Right lobe of liver (tissue), 4 donors: Measurements from ENCODE around the gene ENO2.

Experiments
- POLR2A ChIP-seq: fragments of 450-650 bp; IDR thresholded peaks from one replicate; pipeline ENCODE4 v1.6.1; 2017; ENCODE audit warnings: antibody characterized with exemption, mild to moderate bottlenecking
- TF ChIP-seq, protein P1 (sequence below), 4 donors: fragments of 200-600 bp in 3 of 4; fragments of 450-650 bp in 1 of 4; IDR thresholded peaks; one replicate each; pipeline versions ENCODE4 v1.5.1 to v1.8.0; 2016 to 2022; ENCODE audit warnings: antibody characterized with exemption in 4 of 4, mild to moderate bottlenecking in 2 of 4
- donor health status: DM: no; HTN: no; CAD: no.
- donor health status: DM: no; HTN: no; CAD: no.
- donor health status: DM: no; HTN: yes; CAD: no.

DNA sequence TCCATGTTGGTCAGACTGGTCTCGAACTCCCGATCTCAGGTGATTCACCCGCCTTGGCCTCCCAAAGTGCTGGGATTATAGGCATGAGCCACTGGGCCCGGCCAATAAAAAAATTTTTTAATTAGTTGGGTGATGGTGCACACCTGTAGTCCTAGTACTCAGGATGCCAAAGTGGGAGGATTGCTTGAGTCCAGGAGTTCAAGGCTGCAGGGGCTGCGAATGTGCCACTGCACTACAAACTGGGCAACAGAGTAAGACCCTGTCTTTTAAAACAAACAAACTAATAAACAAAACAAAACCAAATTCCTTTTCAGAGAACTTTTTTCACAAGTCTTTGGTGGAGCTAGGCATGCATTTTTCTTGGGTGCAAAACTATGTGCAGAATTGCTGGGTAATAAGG lies 31.1 kb upstream of the ENO2 start:
- TF ChIP-seq, protein P1, sequence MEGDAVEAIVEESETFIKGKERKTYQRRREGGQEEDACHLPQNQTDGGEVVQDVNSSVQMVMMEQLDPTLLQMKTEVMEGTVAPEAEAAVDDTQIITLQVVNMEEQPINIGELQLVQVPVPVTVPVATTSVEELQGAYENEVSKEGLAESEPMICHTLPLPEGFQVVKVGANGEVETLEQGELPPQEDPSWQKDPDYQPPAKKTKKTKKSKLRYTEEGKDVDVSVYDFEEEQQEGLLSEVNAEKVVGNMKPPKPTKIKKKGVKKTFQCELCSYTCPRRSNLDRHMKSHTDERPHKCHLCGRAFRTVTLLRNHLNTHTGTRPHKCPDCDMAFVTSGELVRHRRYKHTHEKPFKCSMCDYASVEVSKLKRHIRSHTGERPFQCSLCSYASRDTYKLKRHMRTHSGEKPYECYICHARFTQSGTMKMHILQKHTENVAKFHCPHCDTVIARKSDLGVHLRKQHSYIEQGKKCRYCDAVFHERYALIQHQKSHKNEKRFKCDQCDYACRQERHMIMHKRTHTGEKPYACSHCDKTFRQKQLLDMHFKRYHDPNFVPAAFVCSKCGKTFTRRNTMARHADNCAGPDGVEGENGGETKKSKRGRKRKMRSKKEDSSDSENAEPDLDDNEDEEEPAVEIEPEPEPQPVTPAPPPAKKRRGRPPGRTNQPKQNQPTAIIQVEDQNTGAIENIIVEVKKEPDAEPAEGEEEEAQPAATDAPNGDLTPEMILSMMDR (IDR thresholded peaks at IDR 0.05) = no peak
- TF ChIP-seq POLR2A = no peak
